NT2/D1 (cell line): Measurements from ENCODE around the gene SKP1.

Experiments used
- SUZ12 ChIP-seq: IDR thresholded peaks from 2 replicates; pipeline ENCODE4 v1.6.1; 2011; ENCODE audit not compliant: insufficient read length, insufficient read depth; ENCODE audit errors: extremely low read depth
- YY1 ChIP-seq: IDR thresholded peaks from 2 replicates; pipeline ENCODE4 v1.6.1; 2011; ENCODE audit not compliant: insufficient read length, insufficient read depth
- ZNF274 ChIP-seq: IDR thresholded peaks from 2 replicates; pipeline ENCODE4 v1.6.1; 2011; ENCODE audit warnings: mild to moderate bottlenecking, low read depth, low read length

- no peak for TF ChIP-seq ZNF274
- TF ChIP-seq YY1, result no peak
- no peak for TF ChIP-seq SUZ12
Observed at GRCh38 chr5:134129411-134130238, 47.1 kb downstream of the SKP1 start.
